H1 (cell line): ENCODE results near the gene CSDE1.

Experiments used
- CBX5 ChIP-seq: fragments of 300-800, 300-1000 bp; sonication (generic); IDR thresholded peaks from 2 replicates; pipeline ENCODE4 v1.7.1; 2016; ENCODE audit warnings: antibody characterized with exemption, low read length, low read depth
- CREB1 ChIP-seq: IDR thresholded peaks from 2 replicates; pipeline ENCODE4 v1.6.1; 2012; ENCODE audit warnings: inconsistent platforms
- EP300 ChIP-seq, 2 experiments: IDR thresholded peaks; 1 replicate in 1 of 2; 2 replicates in 1 of 2; pipeline ENCODE4 v1.6.1; 2011 to 2012; ENCODE audit warnings: low read depth in 2 of 2, low read length in 2 of 2, mild to moderate bottlenecking in 2 of 2, borderline replicate concordance in 1 of 2, inconsistent platforms in 1 of 2, moderate library complexity in 1 of 2
- HDAC6 ChIP-seq: IDR thresholded peaks from one replicate; pipeline ENCODE4 v1.7.1; 2012; ENCODE audit warnings: low read depth, mild to moderate bottlenecking, inconsistent platforms, low read length, moderate library complexity
- KDM5A ChIP-seq: fragments of 200-600 bp; IDR thresholded peaks from 2 replicates; pipeline ENCODE4 v1.7.1; 2012; ENCODE audit warnings: mild to moderate bottlenecking, low read length, inconsistent platforms, mixed read lengths
- MAFK ChIP-seq: IDR thresholded peaks from 2 replicates; pipeline ENCODE4 v1.6.1; 2012; ENCODE audit warnings: low read depth, mild to moderate bottlenecking, improper control_type of control experiment, low read length
- NRF1 ChIP-seq: IDR thresholded peaks from 2 replicates; pipeline ENCODE4 v1.6.1; 2011; ENCODE audit warnings: mild to moderate bottlenecking, low read depth, low read length, improper control_type of control experiment
- POLR2A ChIP-seq, 2 experiments: IDR thresholded peaks; 1 replicate in 1 of 2; 2 replicates in 1 of 2; pipeline ENCODE4 v1.6.1; 2011; ENCODE audit warnings: low read depth in 2 of 2, low read length in 2 of 2, mild to moderate bottlenecking in 2 of 2; ENCODE audit errors: control extremely low read depth in 1 of 2
- POLR2AphosphoS5 ChIP-seq: IDR thresholded peaks from 2 replicates; pipeline ENCODE4 v1.6.1; 2011; ENCODE audit warnings: low read depth, low read length
- RAD21 ChIP-seq, 2 experiments: IDR thresholded peaks in 1 of 2; conservative IDR thresholded peaks in 1 of 2; 2 replicates each; pipeline ENCODE4 v1.6.1; 2011; ENCODE audit warnings: low read depth in 2 of 2, low read length in 2 of 2, improper control_type of control experiment in 1 of 2, inconsistent platforms in 1 of 2, mild to moderate bottlenecking in 1 of 2, moderate library complexity in 1 of 2
- TAF1 ChIP-seq: IDR thresholded peaks from 2 replicates; pipeline ENCODE4 v1.6.1; 2011; ENCODE audit warnings: mild to moderate bottlenecking, low read depth, low read length
- ZNF274 ChIP-seq: IDR thresholded peaks from 2 replicates; pipeline ENCODE4 v1.7.0; 2012; ENCODE audit warnings: low read length, borderline replicate concordance; ENCODE audit errors: extremely low read depth
- TF ChIP-seq, protein P1 (sequence below), 3 experiments: IDR thresholded peaks; 1 replicate in 2 of 3; 2 replicates in 1 of 3; pipeline versions ENCODE4 v1.5.1 to v1.6.1; 2011; ENCODE audit warnings: low read length in 3 of 3, mild to moderate bottlenecking in 3 of 3, inconsistent platforms in 2 of 3, low read depth in 1 of 3, moderate library complexity in 1 of 3; ENCODE audit not compliant: insufficient read depth in 1 of 3; ENCODE audit errors: control extremely low read depth in 1 of 3
- TF ChIP-seq, protein P2 (sequence below): IDR thresholded peaks from 2 replicates; pipeline ENCODE4 v1.6.1; 2012; ENCODE audit warnings: inconsistent platforms

DNA sequence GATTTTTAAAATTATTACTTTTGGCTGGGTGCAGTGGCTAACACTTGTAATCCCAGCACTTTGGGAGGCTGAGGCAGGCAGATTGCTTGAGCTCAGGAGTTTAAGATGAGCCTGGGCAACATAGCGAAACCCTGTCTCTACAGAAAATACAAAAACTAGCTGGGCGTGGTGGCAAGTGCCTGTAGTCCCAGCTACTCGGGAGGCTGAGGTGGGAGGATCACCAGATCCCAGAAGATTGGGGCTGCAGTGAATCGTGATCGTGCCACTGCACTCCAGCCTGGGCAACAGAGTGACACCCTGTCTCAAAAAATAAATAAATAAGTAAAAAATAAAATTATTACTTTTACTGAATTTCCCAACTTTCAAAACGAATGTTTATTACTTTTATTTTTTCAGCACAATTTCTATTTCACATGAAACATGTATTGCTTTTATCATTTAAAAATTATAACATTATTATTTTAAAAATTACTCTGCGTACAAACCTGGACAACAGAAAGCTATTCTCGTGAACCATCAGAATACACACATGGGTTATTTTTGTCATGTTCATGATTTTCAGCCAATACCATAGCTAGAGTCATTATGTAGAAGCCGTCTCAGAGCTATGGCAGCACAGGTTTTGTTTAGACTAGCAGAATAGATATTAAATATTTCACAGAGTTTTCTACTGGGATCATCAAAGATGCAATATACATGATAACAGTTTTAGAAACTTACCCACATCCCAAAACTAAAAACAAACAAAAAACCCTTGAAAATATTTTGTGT is 63.1 kb downstream of the CSDE1 start:
- TF ChIP-seq, protein P1, sequence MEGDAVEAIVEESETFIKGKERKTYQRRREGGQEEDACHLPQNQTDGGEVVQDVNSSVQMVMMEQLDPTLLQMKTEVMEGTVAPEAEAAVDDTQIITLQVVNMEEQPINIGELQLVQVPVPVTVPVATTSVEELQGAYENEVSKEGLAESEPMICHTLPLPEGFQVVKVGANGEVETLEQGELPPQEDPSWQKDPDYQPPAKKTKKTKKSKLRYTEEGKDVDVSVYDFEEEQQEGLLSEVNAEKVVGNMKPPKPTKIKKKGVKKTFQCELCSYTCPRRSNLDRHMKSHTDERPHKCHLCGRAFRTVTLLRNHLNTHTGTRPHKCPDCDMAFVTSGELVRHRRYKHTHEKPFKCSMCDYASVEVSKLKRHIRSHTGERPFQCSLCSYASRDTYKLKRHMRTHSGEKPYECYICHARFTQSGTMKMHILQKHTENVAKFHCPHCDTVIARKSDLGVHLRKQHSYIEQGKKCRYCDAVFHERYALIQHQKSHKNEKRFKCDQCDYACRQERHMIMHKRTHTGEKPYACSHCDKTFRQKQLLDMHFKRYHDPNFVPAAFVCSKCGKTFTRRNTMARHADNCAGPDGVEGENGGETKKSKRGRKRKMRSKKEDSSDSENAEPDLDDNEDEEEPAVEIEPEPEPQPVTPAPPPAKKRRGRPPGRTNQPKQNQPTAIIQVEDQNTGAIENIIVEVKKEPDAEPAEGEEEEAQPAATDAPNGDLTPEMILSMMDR (IDR thresholded peaks at IDR 0.05; ENCODE audit: control extremely low read depth in 1 of 3, insufficient read depth in 1 of 3, low read depth in 1 of 3, low read length in 3 of 3) = no peak
- no peak for TF ChIP-seq HDAC6
- no peak for TF ChIP-seq POLR2A (IDR thresholded peaks at IDR 0.05; ENCODE audit: control extremely low read depth in 1 of 2, low read depth in 2 of 2, low read length in 2 of 2)
- no peak for TF ChIP-seq TAF1
- no peak for TF ChIP-seq KDM5A
- TF ChIP-seq EP300 (IDR thresholded peaks at IDR 0.05; ENCODE audit: borderline replicate concordance in 1 of 2, low read depth in 2 of 2, low read length in 2 of 2) = no peak
- TF ChIP-seq CBX5 = no peak
- TF ChIP-seq RAD21 (IDR thresholded peaks at IDR 0.05 in 1 of 2, conservative IDR thresholded peaks at IDR 0.05 in 1 of 2; ENCODE audit: low read depth in 2 of 2, low read length in 2 of 2) = no peak
- TF ChIP-seq, protein P2, sequence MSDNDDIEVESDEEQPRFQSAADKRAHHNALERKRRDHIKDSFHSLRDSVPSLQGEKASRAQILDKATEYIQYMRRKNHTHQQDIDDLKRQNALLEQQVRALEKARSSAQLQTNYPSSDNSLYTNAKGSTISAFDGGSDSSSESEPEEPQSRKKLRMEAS = no peak
- TF ChIP-seq POLR2AphosphoS5 = no peak
- no peak for TF ChIP-seq CREB1
- no peak for TF ChIP-seq NRF1
- TF ChIP-seq MAFK = no peak
- no peak for TF ChIP-seq ZNF274
